Upper lobe of left lung (tissue), 6 donors: ENCODE results near the gene LIX1. TPM values are rescaled to one million over a fixed set of nuclear protein-coding genes. Genes with fewer than 3 reads are reported as not detected.

Source experiments
- ATAC-seq, 2 donors: fragments of 200-7000 bp; cut with Tn5 transposase; one replicate each; pipeline ENCODE4 v1.9.1; 2022; ENCODE audit warnings: mild to moderate bottlenecking in 2 of 2, moderate library complexity in 2 of 2; ENCODE audit not compliant: low FRiP score in 2 of 2
- DNase-seq, 2 donors: peaks; one replicate each; pipeline ENCODE4 v3.0.0-alpha.2; 2019 to 2020
- H3K27ac ChIP-seq, 4 donors: fragments of 200-600 bp; sonication (generic); one replicate each; pipeline ENCODE4 v1.5.1; 2016 to 2019
- H3K27me3 ChIP-seq, 4 donors: fragments of 200-600 bp; sonication (generic); one replicate each; pipeline ENCODE4 v1.5.1; 2017 to 2019
- H3K36me3 ChIP-seq, 4 donors: fragments of 200-600 bp; sonication (generic); one replicate each; pipeline ENCODE4 v1.5.1; 2016 to 2019
- H3K4me1 ChIP-seq, 4 donors: fragments of 200-600 bp; sonication (generic); one replicate each; pipeline ENCODE4 v1.5.1; 2018 to 2019
- H3K4me3 ChIP-seq, 4 donors: fragments of 200-600 bp; sonication (generic); one replicate each; pipeline ENCODE4 v1.5.1; 2017 to 2019; ENCODE audit warnings: mild to moderate bottlenecking in 2 of 4, moderate library complexity in 1 of 4
- H3K9me3 ChIP-seq, 4 donors: fragments of 200-600 bp; sonication (generic); one replicate each; pipeline ENCODE4 v1.5.1; 2018 to 2019
- EP300 ChIP-seq, 4 donors: sonication (generic); formaldehyde crosslinking; IDR thresholded peaks; one replicate each; pipeline ENCODE4 v1.5.1; 2017; ENCODE audit warnings: antibody characterized with exemption in 4 of 4, control low read depth in 2 of 4
- POLR2A ChIP-seq, 4 donors: fragments of 450-650 bp; IDR thresholded peaks; one replicate each; pipeline ENCODE4 v1.5.1; 2016 to 2017; ENCODE audit warnings: antibody characterized with exemption in 4 of 4, mild to moderate bottlenecking in 2 of 4
- POLR2AphosphoS5 ChIP-seq, 2 donors: sonication (generic); formaldehyde crosslinking; IDR thresholded peaks; one replicate each; pipeline ENCODE4 v1.5.1; 2017; ENCODE audit warnings: antibody characterized with exemption in 2 of 2
- WGBS, 2 donors: methylation state at CpG; one replicate each; pipeline ENCODE4 v1.1.5; 2017 to 2018; 5-methylcytosine and 5-hydroxymethylcytosine counted together
- total RNA-seq, 6 donors: library from RNA; depleted of rRNA in 4 of 6; stranded (reverse); fragments of >200 nt in 4 of 6; gene quantifications; one replicate each; pipeline versions ENCODE4 v1.1.0 to v1.2.1, GENCODE V29; 2016 to 2021
- TF ChIP-seq, protein P1 (sequence below), 6 experiments: fragments of 450-650 bp in 4 of 6; fragments of 200-600 bp in 2 of 6; sonication (generic) in 2 of 6; IDR thresholded peaks; one replicate each; pipeline ENCODE4 v1.5.1; 2016 to 2019; ENCODE audit warnings: antibody characterized with exemption in 6 of 6
- donor health status: DM: no; HTN: no; CAD: no; lungs with moderate emphysema.
- donor health status: DM: no; HTN: yes; CAD: no; lungs with severe emphysema.

LIX1 gene
- total RNA-seq, 6 donors from 2014 or later = 0.54 TPM; not detected in 5

DNA sequence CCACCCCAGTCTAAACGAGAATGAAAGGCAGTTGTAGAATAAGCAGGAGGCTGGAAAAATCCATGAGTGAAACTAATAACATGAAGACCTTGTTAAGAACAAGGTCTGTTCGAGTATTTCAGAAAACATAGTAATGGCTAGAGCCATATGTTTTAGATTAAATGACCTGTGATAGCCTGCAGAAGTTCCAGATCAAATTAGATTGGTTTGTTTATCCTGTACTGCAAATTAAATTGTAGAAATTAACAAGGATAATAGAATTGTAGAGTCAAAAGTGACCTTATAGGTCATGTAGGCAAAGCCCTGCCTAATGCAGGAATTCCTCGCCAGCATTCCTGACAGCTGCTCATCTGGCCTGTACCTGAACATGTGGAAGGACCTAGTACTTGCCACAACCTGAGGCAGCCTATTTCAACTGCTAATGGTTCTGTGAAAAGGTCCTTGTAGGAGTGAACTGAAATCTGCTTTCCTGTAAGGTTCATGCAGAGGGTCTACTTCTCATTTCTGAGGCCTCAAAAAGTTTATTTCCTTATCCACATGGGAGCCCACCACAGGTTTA, 17.2 kb downstream of the LIX1 start:
- WGBS, 2 donors = 84 to 91% methylated on average over 3 of the region's 3 CpGs
- Histone ChIP-seq H3K4me1 (peaks cover 0 to 5% (median 1%) of the 10 kb centered on the region in 4 donors), H3K36me3 (no peaks in the 10 kb centered on the region), H3K27me3 (no peaks in the 10 kb centered on the region), H3K27ac (no peak overlapping the region), H3K4me3 (no peak overlapping the region), H3K9me3 (no peaks in the 10 kb centered on the region)
- ATAC-seq (no peak), DNase-seq (no peak)
- TF ChIP-seq POLR2A (IDR thresholded peaks at IDR 0.05) = no peak
- TF ChIP-seq, protein P1, sequence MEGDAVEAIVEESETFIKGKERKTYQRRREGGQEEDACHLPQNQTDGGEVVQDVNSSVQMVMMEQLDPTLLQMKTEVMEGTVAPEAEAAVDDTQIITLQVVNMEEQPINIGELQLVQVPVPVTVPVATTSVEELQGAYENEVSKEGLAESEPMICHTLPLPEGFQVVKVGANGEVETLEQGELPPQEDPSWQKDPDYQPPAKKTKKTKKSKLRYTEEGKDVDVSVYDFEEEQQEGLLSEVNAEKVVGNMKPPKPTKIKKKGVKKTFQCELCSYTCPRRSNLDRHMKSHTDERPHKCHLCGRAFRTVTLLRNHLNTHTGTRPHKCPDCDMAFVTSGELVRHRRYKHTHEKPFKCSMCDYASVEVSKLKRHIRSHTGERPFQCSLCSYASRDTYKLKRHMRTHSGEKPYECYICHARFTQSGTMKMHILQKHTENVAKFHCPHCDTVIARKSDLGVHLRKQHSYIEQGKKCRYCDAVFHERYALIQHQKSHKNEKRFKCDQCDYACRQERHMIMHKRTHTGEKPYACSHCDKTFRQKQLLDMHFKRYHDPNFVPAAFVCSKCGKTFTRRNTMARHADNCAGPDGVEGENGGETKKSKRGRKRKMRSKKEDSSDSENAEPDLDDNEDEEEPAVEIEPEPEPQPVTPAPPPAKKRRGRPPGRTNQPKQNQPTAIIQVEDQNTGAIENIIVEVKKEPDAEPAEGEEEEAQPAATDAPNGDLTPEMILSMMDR (IDR thresholded peaks at IDR 0.05) = no peak
- TF ChIP-seq EP300 (IDR thresholded peaks at IDR 0.05) = no peak
- TF ChIP-seq POLR2AphosphoS5 (IDR thresholded peaks at IDR 0.05) = no peak

DNA sequence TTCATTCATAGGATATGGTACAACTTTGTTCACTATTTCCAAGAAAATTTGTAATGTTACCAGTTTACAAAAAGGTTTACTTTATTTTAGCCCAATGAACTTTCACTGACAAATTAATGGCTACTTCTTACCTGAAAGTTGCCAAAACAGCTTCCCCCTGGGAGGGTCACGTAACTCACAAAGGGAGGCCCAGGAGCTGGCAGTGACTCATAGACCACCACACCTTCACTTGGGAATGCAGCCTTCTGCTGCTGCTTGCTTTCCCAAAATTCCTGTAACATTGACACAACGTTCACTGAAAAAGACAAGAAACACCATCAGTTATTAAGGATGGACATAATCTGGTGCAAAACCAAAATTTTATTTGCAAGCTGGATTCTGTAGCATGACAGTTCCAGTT, 18.1 kb downstream of the LIX1 start:
- Histone ChIP-seq H3K4me3 (no peak overlapping the region), H3K36me3 (no peaks in the 10 kb centered on the region), H3K27ac (no peak overlapping the region), H3K9me3 (no peaks in the 10 kb centered on the region), H3K27me3 (no peaks in the 10 kb centered on the region), H3K4me1 (peaks cover 0 to 5% (median 1%) of the 10 kb centered on the region in 4 donors)
- TF ChIP-seq POLR2AphosphoS5 (IDR thresholded peaks at IDR 0.05) (no peak), EP300 (IDR thresholded peaks at IDR 0.05) (no peak), POLR2A (IDR thresholded peaks at IDR 0.05) (no peak)
- TF ChIP-seq, protein P1 (IDR thresholded peaks at IDR 0.05) = no peak
- WGBS, 2 donors = 82 to 88% methylated on average over 2 of the region's 2 CpGs
- no peak for ATAC-seq
- no peak for DNase-seq

DNA sequence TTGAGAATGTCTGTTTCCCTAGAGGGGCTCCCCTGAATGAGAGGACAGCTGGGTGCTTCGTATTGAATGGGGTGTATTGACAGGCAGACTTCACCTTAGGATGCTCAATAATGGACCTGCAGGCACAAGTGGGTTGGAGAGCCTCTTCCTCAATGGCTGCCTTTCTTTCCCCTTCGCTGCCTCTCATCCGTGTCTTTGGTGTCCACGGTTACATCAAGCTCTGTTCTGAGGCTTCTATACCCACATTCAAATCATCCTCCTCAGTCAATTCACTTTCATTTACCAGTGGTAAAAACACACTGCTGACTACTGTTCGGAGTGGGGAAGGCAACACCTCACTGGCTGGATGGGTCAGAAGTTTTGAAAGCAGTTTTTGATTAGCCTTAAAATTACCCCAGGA, 20.6 kb downstream of the LIX1 start:
- Histone ChIP-seq H3K36me3 (no peaks in the 10 kb centered on the region), H3K4me3 (no peak overlapping the region), H3K4me1 (no peaks in the 10 kb centered on the region), H3K27me3 (no peaks in the 10 kb centered on the region), H3K9me3 (no peaks in the 10 kb centered on the region), H3K27ac (no peak overlapping the region)
- no peak for ATAC-seq
- no peak for TF ChIP-seq POLR2AphosphoS5 (IDR thresholded peaks at IDR 0.05)
- TF ChIP-seq EP300 (IDR thresholded peaks at IDR 0.05) = no peak
- TF ChIP-seq POLR2A (IDR thresholded peaks at IDR 0.05) = no peak
- TF ChIP-seq, protein P1 (IDR thresholded peaks at IDR 0.05) = no peak
- DNase-seq = no peak
- WGBS, 2 donors = 92 to 96% methylated on average over 5 of the region's 5 CpGs

- Histone ChIP-seq H3K36me3 (no peaks in the 10 kb centered on the region), H3K4me1 (no peaks in the 10 kb centered on the region), H3K27ac (no peak overlapping the region), H3K27me3 (no peaks in the 10 kb centered on the region), H3K9me3 (no peaks in the 10 kb centered on the region), H3K4me3 (no peak overlapping the region)
- DNase-seq = no peak
- ATAC-seq = no peak
- TF ChIP-seq, protein P1 (IDR thresholded peaks at IDR 0.05) = no peak
- no peak for TF ChIP-seq POLR2AphosphoS5 (IDR thresholded peaks at IDR 0.05)
- WGBS, 2 donors = 50 to 63% methylated on average over 2 of the region's 2 CpGs
Measured at GRCh38 chr5:97120195-97120594, 22.2 kb downstream of the LIX1 start.

DNA sequence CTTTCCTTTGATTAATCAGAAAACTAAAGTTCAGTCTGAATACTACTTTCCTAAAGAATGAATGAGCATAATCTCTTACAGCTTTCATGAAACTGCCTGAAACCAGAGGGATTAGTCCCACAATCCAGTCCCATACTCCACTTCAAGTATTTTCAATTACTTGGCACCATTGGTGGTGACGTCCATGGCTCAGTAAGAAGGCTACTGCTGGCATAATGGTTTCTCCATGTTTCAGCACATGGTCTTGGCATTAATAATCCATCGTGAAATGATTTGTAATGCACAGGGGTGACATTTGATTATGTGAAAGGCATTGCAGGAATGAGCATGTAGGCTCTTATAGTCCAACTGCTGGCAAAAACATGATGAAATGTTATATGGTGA, 23.4 kb downstream of the LIX1 start:
- no peak overlapping the region for H3K4me3 ChIP-seq
- TF ChIP-seq, protein P1 (IDR thresholded peaks at IDR 0.05) = no peak
- TF ChIP-seq POLR2A (IDR thresholded peaks at IDR 0.05) (no peak), EP300 (IDR thresholded peaks at IDR 0.05) (no peak), POLR2AphosphoS5 (IDR thresholded peaks at IDR 0.05) (no peak)
- H3K9me3 ChIP-seq = no peaks in the 10 kb centered on the region
- 82 to 85% methylated on average over 2 of the region's 2 CpGs for WGBS, 2 donors
- no peaks in the 10 kb centered on the region for H3K4me1 ChIP-seq
- no peak overlapping the region for H3K27ac ChIP-seq
- ATAC-seq (no peak), DNase-seq (no peak)
- no peaks in the 10 kb centered on the region for H3K27me3 ChIP-seq
- H3K36me3 ChIP-seq = no peaks in the 10 kb centered on the region
